K562 (cell line): ENCODE measurements around the gene VPS37B.

Experiments used
- ADNP ChIP-seq: fragments of 200-800 bp; sonication (Bioruptor generic); IDR thresholded peaks from 2 replicates; pipeline ENCODE4 v1.6.1; 2016; ENCODE audit warnings: missing genetic modification characterization, missing compliant biosample characterization
- ARID2 ChIP-seq: fragments of 450-650 bp; IDR thresholded peaks from 2 replicates; pipeline ENCODE4 v1.6.1; 2017; ENCODE audit warnings: antibody characterized with exemption, mild to moderate bottlenecking
- BHLHE40 ChIP-seq: IDR thresholded peaks from 2 replicates; pipeline ENCODE4 v1.6.1; 2011; ENCODE audit warnings: low read length, improper control_type of control experiment
- CTCF ChIP-seq, 3 experiments: IDR thresholded peaks in 2 of 3; conservative IDR thresholded peaks in 1 of 3; 2 replicates each; pipeline ENCODE4 v1.5.1; 2011 to 2012; ENCODE audit warnings: low read length in 3 of 3, mild to moderate bottlenecking in 3 of 3, control low read depth in 2 of 3, improper control_type of control experiment in 1 of 3, inconsistent platforms in 1 of 3, low read depth in 1 of 3, mixed read lengths in 1 of 3, moderate library complexity in 1 of 3; ENCODE audit not compliant: insufficient read depth in 2 of 3
- CXXC5 ChIP-seq: fragments of 250-450 bp; sonication (Bioruptor Pico); IDR thresholded peaks from 2 replicates; pipeline ENCODE4 v1.8.0; 2022; ENCODE audit warnings: inconsistent platforms, mild to moderate bottlenecking, moderate library complexity

GRCh38 chr12:122935318-122935717, 39.4 kb upstream of the VPS37B start:
- TF ChIP-seq BHLHE40 (no peak), ADNP (no peak), CTCF (IDR thresholded peaks at IDR 0.05 in 2 of 3, conservative IDR thresholded peaks at IDR 0.05 in 1 of 3; ENCODE audit: insufficient read depth in 2 of 3, low read depth in 1 of 3, low read length in 3 of 3) (no peak), ARID2 (no peak), CXXC5 (CRISPR knock-in tag) (no peak)
